ENCODE data around the gene RNPC3. TPM values are rescaled to one million over a fixed set of nuclear protein-coding genes. Genes with fewer than 3 reads are reported as not detected.

The RNPC3 gene
- total and polyA plus RNA-seq, 9 of the 15 experiments (the other 6 are each of a cell fraction or from before 2014, with no cell fraction given), result 5.4 to 31.4 (median 17.1) TPM

GRCh38 chr1:103492003-103492625, 33.4 kb upstream of the RNPC3 start (continued):
- no peak for TF ChIP-seq PREB (CRISPR knock-in tag; IDR thresholded peaks at IDR 0.05)
- TF ChIP-seq ZNF780A (CRISPR knock-in tag; IDR thresholded peaks at IDR 0.05), result no peak
- no peak for TF ChIP-seq ZBTB49 (CRISPR knock-in tag; IDR thresholded peaks at IDR 0.05; ENCODE audit: borderline replicate concordance)
- TF ChIP-seq GTF2B (IDR thresholded peaks at IDR 0.05; ENCODE audit: extremely low read depth, insufficient read length), result no peak

- H3K4me1 ChIP-seq (replicated peaks in 1 of 2; ENCODE audit: control insufficient read depth in 2 of 2, insufficient read depth in 2 of 2, low read length in 2 of 2), result no peaks in the 10 kb centered on the region
- in situ Hi-C loops (cut with MboI) (no loop called here), intact Hi-C loops (cut with micrococcal nuclease) (no loop called here)
- ChIA-PET CTCF (ENCODE audit: low intra/inter-chr PET ratio) (no interaction called here), POLR2A (no interaction called here)
- no peaks in the 10 kb centered on the region for H3K36me3 ChIP-seq (ENCODE audit: control insufficient read depth, insufficient read depth, low read length)
- no peak for DNase-seq (ENCODE audit: extremely low read depth in 1 of 4, low spot score in 3 of 4)
- no peaks in the 10 kb centered on the region for H3K9me3 ChIP-seq (replicated peaks; ENCODE audit: control insufficient read depth, insufficient read depth, low read depth, low read length)
- no peaks in the 10 kb centered on the region for H3K9me1 ChIP-seq (ENCODE audit: control insufficient read depth, insufficient read depth, low read length)
- no peaks in the 10 kb centered on the region for H3K27me3 ChIP-seq (ENCODE audit: control insufficient read depth in 2 of 2, insufficient read depth in 2 of 2, low read length in 2 of 2)
- H3K9ac ChIP-seq (ENCODE audit: insufficient read depth in 1 of 2, low read depth in 2 of 2, low read length in 2 of 2), result no peak overlapping the region
- FAIRE-seq, result no peak
- no peak overlapping the region for H3K27ac ChIP-seq (ENCODE audit: extremely low read depth, low read depth, low read length)
- BruUV-seq (replicated peaks), result no TSS peak
- no peaks in the 10 kb centered on the region for H3K79me2 ChIP-seq (ENCODE audit: control insufficient read depth, insufficient read depth, low read length)
- no peaks in the 10 kb centered on the region for H4K20me1 ChIP-seq (replicated peaks; ENCODE audit: control insufficient read depth, insufficient read depth, low read length)
- no peak overlapping the region for H3K4me3 ChIP-seq
- WGBS (ENCODE audit: insufficient coverage, low coverage, missing lambda C conversion rate), result 0% methylated on average over 1 of the region's 2 CpGs
- no peak overlapping the region for H3K4me2 ChIP-seq (ENCODE audit: insufficient read depth, low read length)
- H2AFZ ChIP-seq (ENCODE audit: low read depth, low read length), result no peak overlapping the region
- no peak for TF ChIP-seq NCOR1 (IDR thresholded peaks at IDR 0.05)
- no peak for TF ChIP-seq SOX6 (IDR thresholded peaks at IDR 0.05)
- TF ChIP-seq ATF3 (IDR thresholded peaks at IDR 0.05), result no peak
- TF ChIP-seq ATF3 (CRISPR knock-in tag; conservative IDR thresholded peaks at IDR 0.05), result no peak
- no peak for TF ChIP-seq SMC3 (conservative IDR thresholded peaks at IDR 0.05; ENCODE audit: insufficient read depth, low read depth, low read length)
- no peak for TF ChIP-seq IFI16 (CRISPR knock-in tag; IDR thresholded peaks at IDR 0.05)
- no peak for TF ChIP-seq L3MBTL2 (IDR thresholded peaks at IDR 0.05)
- no peak for TF ChIP-seq MYNN (IDR thresholded peaks at IDR 0.05)
- no peak for TF ChIP-seq MYNN (CRISPR knock-in tag; IDR thresholded peaks at IDR 0.05)
- ATAC-seq, result no peak
These were observed 29.4 kb upstream of the RNPC3 start for GRCh38 chr1:103496014-103496635.
